Activated naive CD8-positive, alpha-beta T cell treated with anti-CD3 and anti-CD28 coated beads, Interleukin-2, amount 50 U/mL, for 24 hours (primary cell): ENCODE data around the gene RNF141.
A peak's percentile ranks its signal among the peaks of the same experiment; 100 is the strongest.

Experiments used
- ATAC-seq: fragments of 150-1000 bp; cut with Tn5 transposase; one replicate; pipeline ENCODE4 v1.10.0; 2021
- DNase-seq: peaks from one replicate; pipeline ENCODE4 v3.0.0; 2021
- H3K27ac Mint-ChIP-seq: one replicate; pipeline ENCODE4 v1.8.0; 2021; ENCODE audit warnings: mild to moderate bottlenecking, mixed read lengths
- H3K27me3 Mint-ChIP-seq: one replicate; pipeline ENCODE4 v1.8.0; 2021; ENCODE audit warnings: mixed read lengths
- H3K36me3 Mint-ChIP-seq: one replicate; pipeline ENCODE4 v1.8.0; 2021; ENCODE audit warnings: low read depth, mixed read lengths
- H3K4me1 Mint-ChIP-seq: one replicate; pipeline ENCODE4 v1.8.0; 2021; ENCODE audit warnings: mixed read lengths
- H3K4me3 Mint-ChIP-seq: one replicate; pipeline ENCODE4 v1.8.0; 2021; ENCODE audit warnings: mild to moderate bottlenecking, moderate library complexity, mixed read lengths
- H3K9me3 Mint-ChIP-seq: one replicate; pipeline ENCODE4 v1.8.0; 2021; ENCODE audit warnings: mixed read lengths

Gene RNF141

DNA sequence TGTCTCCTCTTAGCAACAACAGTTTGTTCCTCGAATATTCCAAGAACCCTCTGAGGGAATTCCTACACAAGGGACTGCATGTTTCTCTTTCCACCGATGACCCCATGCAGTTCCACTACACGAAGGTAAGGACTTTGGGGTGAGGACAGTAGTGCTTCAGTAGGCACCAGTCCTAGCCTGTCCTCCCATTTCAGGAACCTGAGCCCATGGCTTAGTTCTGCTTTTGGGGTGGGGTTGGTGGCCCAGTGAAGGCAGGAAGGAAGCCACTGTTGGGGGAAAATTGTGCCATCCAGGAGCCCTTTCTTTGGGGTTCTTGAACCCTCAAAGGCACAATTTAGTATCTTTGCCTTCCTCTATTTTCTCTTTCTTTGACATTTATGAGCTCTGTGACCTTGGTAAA is 38.2 kb downstream of the RNF141 start:
- Mint-ChIP-seq H3K27ac (no peak overlapping the region), H3K27me3 (no peaks in the 10 kb centered on the region), H3K36me3 (peaks cover 21% of the 10 kb centered on the region), H3K4me1 (no peaks in the 10 kb centered on the region), H3K4me3 (no peak overlapping the region), H3K9me3 (no peaks in the 10 kb centered on the region)
- ATAC-seq: no peak
- DNase-seq: no peak

DNA sequence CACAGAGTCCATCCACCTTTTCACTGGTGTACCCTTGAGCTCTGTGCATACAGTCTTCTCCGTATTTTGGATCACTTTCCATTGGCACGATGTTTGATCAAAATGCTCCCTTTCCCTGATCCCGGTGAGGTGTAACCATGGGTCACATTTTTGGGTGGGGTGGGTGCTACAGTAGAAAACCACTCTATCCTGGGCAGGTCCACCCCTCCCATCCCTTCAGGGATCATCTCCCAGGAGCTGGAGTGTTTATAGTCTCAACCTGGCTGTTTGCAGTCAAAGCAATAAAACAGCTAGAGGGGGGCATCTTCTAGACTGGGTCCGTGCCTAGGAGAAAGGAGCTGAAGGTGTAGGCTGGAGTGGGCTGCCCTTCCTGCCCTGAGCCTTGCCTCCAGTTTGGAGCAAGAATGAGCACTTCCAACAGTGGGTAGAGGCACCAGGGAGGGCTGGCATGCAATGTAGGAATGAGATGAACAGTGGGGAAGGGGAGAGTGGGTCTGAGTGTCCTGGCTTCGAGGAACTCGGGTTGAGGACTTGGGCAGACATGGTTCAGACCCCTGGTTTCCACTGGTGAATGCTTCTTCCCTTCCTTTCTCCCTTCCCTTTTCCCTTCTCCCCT is 38.8 kb downstream of the RNF141 start:
- H3K4me3 Mint-ChIP-seq: no peak overlapping the region
- peaks cover 21% of the 10 kb centered on the region for H3K36me3 Mint-ChIP-seq
- DNase-seq: no peak
- H3K4me1 Mint-ChIP-seq: no peaks in the 10 kb centered on the region
- H3K27me3 Mint-ChIP-seq: no peaks in the 10 kb centered on the region
- no peak overlapping the region for H3K27ac Mint-ChIP-seq
- no peaks in the 10 kb centered on the region for H3K9me3 Mint-ChIP-seq
- ATAC-seq: no peak

DNA sequence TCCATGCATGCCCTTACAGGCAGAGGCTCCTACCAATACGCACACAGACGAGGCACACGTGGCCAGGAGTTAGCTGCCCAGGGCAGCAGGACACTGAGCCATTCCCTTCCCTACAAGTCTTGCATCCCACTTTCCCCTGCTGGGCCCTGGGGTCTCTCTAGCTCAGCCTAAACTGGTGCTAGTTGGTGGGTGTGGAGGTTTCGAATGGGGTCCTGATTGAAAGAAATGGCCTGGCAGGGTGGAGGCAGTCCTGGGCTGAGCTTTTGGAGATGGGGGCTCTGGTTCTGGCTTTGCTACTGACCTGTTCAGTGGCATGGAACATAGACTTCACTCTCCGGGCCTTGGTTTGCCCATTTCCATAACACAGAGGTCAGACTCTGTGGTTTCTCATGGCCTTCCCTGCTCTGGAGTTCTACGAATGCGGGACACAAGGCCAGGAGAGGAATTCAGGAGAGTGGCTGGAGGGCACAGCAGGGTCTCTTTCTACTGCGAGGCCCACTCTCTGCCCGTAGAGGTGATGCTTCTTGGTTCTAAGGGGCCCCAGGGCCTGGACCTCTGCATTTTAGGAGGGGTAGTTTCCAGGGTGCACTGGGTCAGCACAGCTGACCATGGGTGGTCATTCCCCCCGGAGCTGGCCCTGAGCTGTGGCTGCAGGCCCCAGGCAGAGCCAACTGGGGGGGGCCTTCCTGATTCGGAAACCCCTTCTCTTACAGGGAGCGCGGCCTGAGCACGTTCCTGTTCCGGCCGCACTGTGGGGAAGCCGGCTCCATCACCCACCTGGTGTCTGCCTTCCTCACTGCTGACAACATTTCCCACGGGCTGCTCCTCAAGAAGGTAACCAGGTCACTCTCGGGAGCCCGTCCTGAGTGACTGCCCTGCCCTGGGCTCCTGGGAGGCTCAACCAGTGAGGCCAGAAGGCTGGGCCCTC is 40.0 kb downstream of the RNF141 start:
- no peaks in the 10 kb centered on the region for H3K27me3 Mint-ChIP-seq
- ATAC-seq (no peak), DNase-seq (no peak)
- H3K4me3 Mint-ChIP-seq: no peak overlapping the region
- H3K27ac Mint-ChIP-seq: no peak overlapping the region
- H3K9me3 Mint-ChIP-seq: no peaks in the 10 kb centered on the region
- H3K36me3 Mint-ChIP-seq: peaks cover 27% of the 10 kb centered on the region
- H3K4me1 Mint-ChIP-seq: no peaks in the 10 kb centered on the region

DNA sequence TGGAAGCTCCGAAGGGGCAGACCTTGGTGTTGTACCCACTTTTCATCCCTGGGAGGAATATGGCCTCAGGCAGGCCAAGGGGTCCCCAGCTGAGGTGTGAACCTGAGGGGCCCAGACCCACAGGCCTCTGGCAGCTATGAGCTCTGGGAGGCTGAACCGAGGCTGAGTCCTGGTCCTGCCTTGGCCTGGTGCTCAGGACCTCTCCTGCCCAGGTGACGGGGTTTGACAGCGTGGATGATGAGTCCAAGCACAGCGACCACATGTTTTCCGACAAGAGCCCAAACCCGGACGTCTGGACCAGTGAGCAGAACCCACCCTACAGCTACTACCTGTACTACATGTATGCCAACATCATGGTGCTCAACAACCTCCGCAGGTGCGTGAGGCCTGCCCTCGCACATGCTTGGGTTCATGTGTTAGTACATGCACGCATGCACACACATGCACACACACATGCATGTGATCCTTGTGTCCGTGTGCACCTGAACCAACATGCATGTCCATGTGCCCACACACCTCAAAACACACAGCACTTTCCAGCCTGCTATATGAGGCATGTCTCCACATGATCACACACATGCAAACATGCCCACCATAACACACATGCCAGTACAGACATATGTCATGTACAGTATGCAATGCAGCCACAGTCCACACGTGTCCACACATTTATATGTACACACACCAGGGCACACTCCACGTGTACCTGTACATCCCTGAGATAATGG is 40.9 kb downstream of the RNF141 start:
- Mint-ChIP-seq H3K4me3 (no peak overlapping the region), H3K27me3 (no peaks in the 10 kb centered on the region), H3K4me1 (no peaks in the 10 kb centered on the region), H3K36me3 (peaks cover 27% of the 10 kb centered on the region), H3K9me3 (no peaks in the 10 kb centered on the region), H3K27ac (no peak overlapping the region)
- ATAC-seq (no peak), DNase-seq (no peak)

DNA sequence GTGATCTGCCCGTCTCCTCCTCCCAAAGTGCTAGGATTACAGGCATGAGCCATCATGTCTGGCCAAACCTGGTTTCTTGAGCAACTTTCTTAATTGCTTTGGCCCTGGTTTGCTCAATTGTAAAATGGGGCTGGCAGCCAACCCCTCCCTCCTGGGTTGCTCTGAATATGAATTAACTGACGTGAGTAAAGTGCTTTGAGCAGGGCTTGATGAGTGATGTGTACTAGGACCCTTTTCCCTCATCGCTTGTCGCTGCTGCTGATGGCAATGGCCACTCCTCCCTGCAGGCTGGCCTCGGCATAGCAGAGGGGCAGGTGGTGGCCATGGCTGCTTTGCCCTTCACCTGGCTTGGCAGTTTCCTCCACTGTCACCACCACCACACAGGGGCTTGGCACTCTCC is 41.5 kb downstream of the RNF141 start:
- H3K27ac Mint-ChIP-seq: no peak overlapping the region
- no peak for DNase-seq
- no peak overlapping the region for H3K4me3 Mint-ChIP-seq
- peaks cover 29% of the 10 kb centered on the region for H3K36me3 Mint-ChIP-seq
- H3K4me1 Mint-ChIP-seq: no peaks in the 10 kb centered on the region
- H3K9me3 Mint-ChIP-seq: no peaks in the 10 kb centered on the region
- no peaks in the 10 kb centered on the region for H3K27me3 Mint-ChIP-seq
- ATAC-seq: no peak

DNA sequence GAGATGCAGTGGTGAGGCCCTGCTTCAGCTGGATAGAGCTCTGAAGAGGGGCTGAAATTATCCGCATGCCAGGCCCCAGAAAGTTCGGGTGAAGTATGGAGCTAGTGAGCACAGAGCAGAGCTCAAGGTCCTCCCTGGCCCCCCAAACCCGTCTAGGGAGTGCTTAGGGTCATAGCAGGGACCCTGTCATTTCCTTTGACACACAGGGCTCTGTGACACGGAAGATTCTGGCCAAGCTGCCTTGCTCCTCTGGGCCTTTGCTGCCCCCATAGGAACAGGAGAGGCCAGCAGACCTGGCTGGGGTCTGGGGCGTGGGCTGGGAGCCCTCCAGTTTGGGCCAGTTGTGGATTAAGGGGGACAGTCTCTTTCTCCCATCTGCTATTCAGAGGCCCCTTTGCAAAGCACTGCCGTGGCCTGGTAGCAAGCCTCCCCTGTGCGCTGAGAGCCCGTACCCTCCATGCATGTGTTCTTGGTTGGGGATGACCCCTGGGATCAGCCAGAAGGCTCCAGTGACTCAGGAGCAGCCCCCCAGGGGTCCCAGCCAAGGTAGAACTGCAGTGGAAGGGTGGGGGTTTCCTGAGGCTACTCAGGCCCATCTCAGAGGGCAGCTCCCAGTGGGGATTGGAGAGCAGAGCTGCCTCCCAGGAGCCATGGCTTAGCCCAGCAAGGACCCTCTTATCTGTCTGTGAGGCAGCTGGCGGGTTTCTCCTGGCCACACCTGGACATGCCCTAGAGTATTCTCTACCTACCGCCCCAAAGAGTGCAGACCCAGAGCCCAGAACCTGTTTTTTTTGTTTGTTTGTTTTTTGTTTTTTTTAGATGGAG is 42.3 kb downstream of the RNF141 start:
- DNase-seq (no peak), ATAC-seq (no peak)
- Mint-ChIP-seq H3K36me3 (peaks cover 29% of the 10 kb centered on the region), H3K27me3 (no peaks in the 10 kb centered on the region), H3K4me3 (no peak overlapping the region), H3K4me1 (no peaks in the 10 kb centered on the region), H3K27ac (no peak overlapping the region), H3K9me3 (no peaks in the 10 kb centered on the region)

DNA sequence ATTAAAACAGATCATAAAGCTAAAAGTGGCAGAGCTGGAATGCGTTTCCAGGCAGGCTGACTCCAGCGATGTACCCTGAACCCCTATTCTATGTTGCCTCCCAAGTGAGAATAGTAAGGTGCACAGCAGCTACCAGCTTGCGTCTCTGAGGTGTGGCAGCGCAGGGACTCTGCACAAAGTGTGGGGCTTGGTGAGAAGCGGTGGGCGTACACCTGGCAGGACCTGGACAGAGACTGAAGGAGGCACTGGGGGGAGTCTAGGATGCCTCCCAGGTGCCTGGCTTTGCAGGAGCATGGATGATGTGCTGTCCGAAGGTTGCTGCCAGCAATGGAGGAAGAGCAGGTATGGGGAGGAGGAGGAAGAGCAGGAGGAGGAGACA is 43.0 kb downstream of the RNF141 start:
- Mint-ChIP-seq H3K4me1 (no peaks in the 10 kb centered on the region), H3K27me3 (no peaks in the 10 kb centered on the region), H3K27ac (no peak overlapping the region), H3K9me3 (no peaks in the 10 kb centered on the region), H3K36me3 (peaks cover 25% of the 10 kb centered on the region), H3K4me3 (no peak overlapping the region)
- ATAC-seq (no peak), DNase-seq (no peak)

DNA sequence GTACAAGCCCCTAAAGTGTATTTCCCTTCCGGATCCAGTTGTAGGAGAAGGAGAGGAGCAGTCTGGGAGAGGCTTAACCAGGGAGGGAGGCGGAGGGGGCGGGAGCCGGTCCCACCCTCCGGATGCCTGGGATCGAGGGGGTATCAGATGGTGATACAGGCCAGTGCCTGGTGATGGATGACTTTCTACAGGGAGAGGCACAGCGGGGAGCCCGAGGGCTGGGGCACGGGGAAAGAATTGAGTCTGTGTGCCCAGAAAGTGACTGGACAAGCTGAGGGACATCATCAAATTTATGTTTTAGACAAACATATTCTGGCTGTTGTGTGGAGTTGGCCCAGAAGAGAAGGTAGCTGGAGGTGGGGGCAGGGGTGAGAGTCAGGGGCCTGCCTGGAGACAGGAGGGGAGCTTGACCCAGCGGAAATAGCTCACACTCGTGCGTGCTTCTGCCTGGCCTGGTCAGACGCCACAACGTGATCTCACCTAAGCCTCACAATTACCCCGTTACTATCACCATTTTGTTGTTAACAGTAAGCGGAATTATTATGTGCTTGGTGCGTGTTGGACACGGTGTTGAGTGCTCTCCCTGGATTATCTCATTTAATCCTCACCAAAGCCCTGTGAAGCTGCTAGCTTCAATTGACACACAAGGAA is 43.5 kb downstream of the RNF141 start:
- H3K27ac Mint-ChIP-seq: no peak overlapping the region
- DNase-seq (no peak), ATAC-seq (no peak)
- no peak overlapping the region for H3K4me3 Mint-ChIP-seq
- no peaks in the 10 kb centered on the region for H3K4me1 Mint-ChIP-seq
- no peaks in the 10 kb centered on the region for H3K9me3 Mint-ChIP-seq
- no peaks in the 10 kb centered on the region for H3K27me3 Mint-ChIP-seq
- H3K36me3 Mint-ChIP-seq: peaks cover 25% of the 10 kb centered on the region

DNA sequence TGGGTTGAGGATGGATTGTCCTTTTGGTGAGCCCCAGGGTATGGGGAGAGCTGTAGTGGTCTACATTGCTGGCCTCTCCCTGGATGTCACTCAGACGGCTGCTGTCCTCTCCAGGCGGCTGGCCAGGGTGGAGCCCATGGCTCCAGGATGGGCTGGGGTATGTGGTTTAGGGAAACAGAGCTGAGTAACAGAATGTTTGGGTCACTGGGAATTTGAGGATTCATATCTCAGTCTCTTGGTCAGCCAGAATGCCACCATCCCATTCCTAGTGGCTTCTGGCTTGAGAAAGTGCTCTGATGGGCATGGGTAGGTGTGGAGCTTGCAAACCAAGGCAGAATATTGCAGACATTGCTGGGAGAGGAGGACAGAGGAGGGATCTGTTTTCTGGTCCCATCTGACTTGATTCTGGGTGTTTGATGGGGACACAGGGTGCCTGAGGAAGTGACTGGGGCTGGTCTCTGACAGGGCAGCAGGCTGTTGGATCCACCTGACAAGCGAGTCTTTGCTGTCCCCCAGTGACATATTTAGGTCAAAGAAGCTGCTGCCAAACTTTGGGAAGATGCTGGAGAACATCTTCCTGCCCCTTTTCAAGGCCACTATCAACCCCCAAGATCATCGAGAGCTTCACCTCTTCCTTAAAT is 44.6 kb downstream of the RNF141 start:
- Mint-ChIP-seq H3K9me3 (no peaks in the 10 kb centered on the region), H3K36me3 (peaks cover 23% of the 10 kb centered on the region), H3K27me3 (no peaks in the 10 kb centered on the region), H3K4me1 (no peaks in the 10 kb centered on the region), H3K4me3 (no peak overlapping the region), H3K27ac (peak overlapping the region; percentile 36)
- ATAC-seq (no peak), DNase-seq (no peak)

DNA sequence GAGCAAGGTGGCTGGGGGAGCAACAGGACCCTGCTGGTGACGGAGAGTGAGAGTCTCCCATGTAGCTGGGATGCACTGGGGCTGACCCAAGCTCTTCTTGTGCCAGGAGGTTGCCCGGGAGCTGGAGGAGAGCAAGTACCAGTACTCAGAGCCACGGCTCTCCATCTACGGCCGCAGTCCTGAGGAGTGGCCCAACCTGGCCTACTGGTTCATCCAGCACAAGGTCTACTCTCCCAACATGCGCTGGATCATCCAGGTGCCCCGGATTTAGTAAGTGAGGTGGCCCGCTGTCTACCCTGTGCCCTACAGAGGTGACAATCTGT is 45.6 kb downstream of the RNF141 start:
- H3K9me3 Mint-ChIP-seq: no peaks in the 10 kb centered on the region
- H3K4me1 Mint-ChIP-seq: no peaks in the 10 kb centered on the region
- no peak for DNase-seq
- peaks cover 20% of the 10 kb centered on the region for H3K36me3 Mint-ChIP-seq
- H3K4me3 Mint-ChIP-seq: no peak overlapping the region
- H3K27ac Mint-ChIP-seq: no peak overlapping the region
- H3K27me3 Mint-ChIP-seq: no peaks in the 10 kb centered on the region
- no peak for ATAC-seq

DNA sequence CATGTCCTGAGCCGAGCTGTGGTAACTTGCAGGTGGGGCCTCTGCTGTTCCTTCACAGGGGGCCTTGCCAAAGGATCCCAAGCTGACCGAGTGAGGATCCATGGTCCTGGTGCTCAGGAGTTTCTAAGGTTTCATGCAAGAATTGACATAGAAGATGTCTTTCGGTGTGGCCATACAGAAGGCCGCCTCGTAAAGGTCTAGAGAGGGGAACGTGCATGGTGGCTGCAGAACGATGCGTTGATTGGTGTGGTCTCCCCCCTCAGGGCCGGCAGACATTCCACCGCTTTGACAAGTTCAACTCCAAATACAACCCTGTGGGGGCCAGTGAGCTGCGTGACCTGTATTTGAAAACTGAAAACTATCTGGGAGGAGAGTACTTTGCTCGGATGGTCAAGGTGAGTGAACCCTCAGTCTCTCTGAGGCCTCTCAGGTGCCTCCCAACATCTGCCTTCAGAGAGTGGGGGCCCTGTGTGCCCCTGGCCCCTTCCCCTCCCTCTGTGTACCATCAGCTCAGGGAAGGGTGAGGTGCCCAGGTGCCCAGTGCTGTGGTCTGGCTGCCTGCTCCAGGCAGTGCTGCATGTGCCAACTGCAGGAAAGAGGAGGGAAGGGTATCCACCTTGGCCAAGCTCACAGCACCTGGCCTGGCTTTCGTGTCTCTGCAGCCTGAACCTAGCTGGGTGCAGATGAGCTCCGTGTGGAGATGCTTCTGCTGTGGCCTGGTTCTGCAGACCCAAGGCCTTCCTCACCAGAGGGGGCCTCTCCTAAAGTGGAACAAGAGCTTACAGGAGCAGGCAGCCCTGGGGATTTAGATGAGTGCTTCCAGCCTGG is 46.1 kb downstream of the RNF141 start:
- Mint-ChIP-seq H3K27me3 (no peaks in the 10 kb centered on the region), H3K36me3 (peaks cover 22% of the 10 kb centered on the region), H3K9me3 (no peaks in the 10 kb centered on the region), H3K4me1 (peaks cover 5% of the 10 kb centered on the region), H3K4me3 (no peak overlapping the region), H3K27ac (no peak overlapping the region)
- ATAC-seq (no peak), DNase-seq (no peak)

DNA sequence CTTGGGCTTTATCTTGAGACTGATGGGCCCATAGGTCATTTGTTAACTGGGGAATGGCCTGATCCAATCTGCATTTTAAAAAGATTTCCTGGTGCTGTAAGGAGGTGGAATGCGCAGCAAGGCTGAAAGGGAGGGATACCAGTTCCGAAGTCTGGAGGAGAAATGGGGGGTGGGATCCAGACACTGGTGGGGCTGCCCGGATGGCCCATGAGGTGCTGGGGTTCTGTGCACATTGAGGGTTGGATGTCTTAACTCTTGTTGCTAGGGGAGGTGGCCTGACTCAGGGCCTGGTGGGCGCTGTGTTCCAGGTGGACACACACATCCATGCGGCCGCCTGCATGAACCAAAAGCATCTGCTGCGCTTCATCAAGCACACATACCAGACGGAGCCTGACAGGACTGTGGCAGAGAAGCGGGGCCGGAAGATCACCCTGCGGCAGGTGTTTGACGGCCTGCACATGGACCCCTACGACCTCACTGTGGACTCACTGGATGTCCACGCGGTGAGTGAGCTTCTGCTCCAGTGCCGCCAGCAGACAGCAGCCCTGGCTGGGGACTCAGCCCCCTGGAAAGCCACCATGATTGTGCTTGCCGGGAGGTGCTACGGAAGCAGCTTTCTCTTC is 47.8 kb downstream of the RNF141 start:
- H3K36me3 Mint-ChIP-seq: peaks cover 26% of the 10 kb centered on the region
- DNase-seq (no peak), ATAC-seq (no peak)
- no peak overlapping the region for H3K27ac Mint-ChIP-seq
- H3K4me3 Mint-ChIP-seq: no peak overlapping the region
- peaks cover 21% of the 10 kb centered on the region for H3K4me1 Mint-ChIP-seq
- H3K27me3 Mint-ChIP-seq: no peaks in the 10 kb centered on the region
- H3K9me3 Mint-ChIP-seq: no peaks in the 10 kb centered on the region

DNA sequence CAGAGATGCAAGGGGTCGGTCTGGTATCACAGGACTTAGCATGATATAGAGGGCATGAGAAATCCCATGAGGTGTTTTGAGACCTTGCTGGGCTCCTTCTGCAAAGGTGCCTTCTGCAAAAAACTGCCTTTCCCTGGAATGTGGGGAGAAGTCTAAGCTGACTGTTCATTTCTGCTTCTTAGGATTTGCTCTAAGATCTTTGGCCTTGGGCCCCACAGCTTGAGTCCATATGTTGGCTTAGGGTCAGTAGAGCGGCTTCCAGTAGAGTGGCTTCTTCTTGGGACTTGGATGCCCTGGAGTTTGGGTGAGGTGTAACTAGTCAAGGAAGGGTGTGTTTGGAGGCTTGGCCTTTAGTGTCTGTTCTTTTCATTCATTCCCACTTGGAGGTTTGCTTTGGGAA is 48.9 kb downstream of the RNF141 start:
- ATAC-seq: no peak
- no peak for DNase-seq

More for the DNA sequence above, 48.9 kb downstream of the RNF141 start:
- Mint-ChIP-seq H3K4me3 (no peak overlapping the region), H3K27me3 (no peaks in the 10 kb centered on the region), H3K4me1 (peaks cover 26% of the 10 kb centered on the region), H3K9me3 (no peaks in the 10 kb centered on the region), H3K27ac (no peak overlapping the region), H3K36me3 (peaks cover 35% of the 10 kb centered on the region)
